ENCODE results near the gene SPINT2. TPM values are rescaled to one million over a fixed set of nuclear protein-coding genes. Genes with fewer than 3 reads are reported as not detected.
A peak's percentile ranks its signal among the peaks of the same experiment; 100 is the strongest.
"Not testable (repeated sequence)": the region's sequence is repeated elsewhere in the genome, so short reads cannot be mapped to it uniquely, and the experiment has no call there.

The SPINT2 gene
- total RNA-seq, 4 donors from 2014 or later, result 396 to 1,376 (median 946) TPM

DNA sequence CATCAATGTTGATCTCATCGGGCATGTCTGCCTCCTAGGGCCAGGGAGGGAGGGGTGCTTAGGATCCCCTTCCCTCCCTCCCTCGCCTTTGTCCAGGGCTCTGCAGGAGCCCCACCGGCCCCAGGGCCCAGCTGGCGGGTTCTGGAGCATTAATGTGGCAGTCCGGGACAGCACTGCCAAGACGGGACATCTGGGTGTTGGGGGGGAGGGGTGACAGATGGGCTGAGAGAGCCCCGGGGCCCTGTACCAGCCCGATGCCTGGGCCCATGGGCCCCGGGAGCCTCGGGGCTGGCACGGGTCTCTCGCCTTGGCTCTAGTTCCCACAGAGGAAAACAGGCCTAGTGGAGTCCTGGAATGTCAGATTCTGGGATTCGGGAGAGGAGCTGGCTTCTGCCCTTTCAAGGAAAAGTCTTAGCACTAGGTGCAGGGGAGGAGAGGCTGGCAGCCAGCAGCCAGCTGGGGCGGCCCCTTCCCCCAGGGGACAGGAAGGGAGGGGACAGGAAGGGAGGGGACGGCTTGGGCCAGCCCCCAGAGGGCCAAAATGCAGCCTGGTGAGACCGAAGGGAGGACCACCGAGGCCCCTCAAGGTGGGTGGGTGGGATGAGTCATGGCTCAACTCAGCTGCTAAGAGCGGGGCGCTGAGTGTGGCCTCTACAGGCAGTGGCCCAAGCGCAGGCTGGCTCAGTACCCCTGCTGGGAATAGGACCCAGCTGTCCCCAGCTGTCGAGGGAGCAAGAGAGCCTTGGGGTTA lies 11.3 kb upstream of the SPINT2 start:
- Histone ChIP-seq H3K27ac (peak overlapping the region; percentile 83 to 92 (median 90)), H3K4me1 (peaks cover 25 to 69% (median 35%) of the 10 kb centered on the region in 4 donors), H3K27me3 (peaks cover 24% of the 10 kb centered on the region), H3K9me3 (no peaks in the 10 kb centered on the region), H3K36me3 (no peaks in the 10 kb centered on the region), H3K4me3 (peak overlapping the region in 3 of 4 donors; percentile 11 to 30 (median 21))
- 46% methylated on average over 21 of the region's 21 CpGs; no CpG with 5 or more reads in 1 of the 2 donors for WGBS, 2 donors (ENCODE audit: low coverage in 1 of 2)
- intact Hi-C loops (cut with DNase I; ENCODE audit: low total_unique reads), result no loop called here
- no peak for DNase-seq
- in situ Hi-C loops (cut with MboI; ENCODE audit: low pct_ligation_motif_present in 1 of 4, low pct_unique_long_range_greater_than_20kb in 1 of 4, low sequenced_read_pairs in 3 of 4), result no loop called here
- TF ChIP-seq POLR2AphosphoS5 (IDR thresholded peaks at IDR 0.05), result peak in 2 of 3 donors; percentile 21 to 23
- no peak for TF ChIP-seq POLR2A (IDR thresholded peaks at IDR 0.05)
- TF ChIP-seq EP300 (IDR thresholded peaks at IDR 0.05; ENCODE audit: low read depth), result no peak
- TF ChIP-seq, protein P1, sequence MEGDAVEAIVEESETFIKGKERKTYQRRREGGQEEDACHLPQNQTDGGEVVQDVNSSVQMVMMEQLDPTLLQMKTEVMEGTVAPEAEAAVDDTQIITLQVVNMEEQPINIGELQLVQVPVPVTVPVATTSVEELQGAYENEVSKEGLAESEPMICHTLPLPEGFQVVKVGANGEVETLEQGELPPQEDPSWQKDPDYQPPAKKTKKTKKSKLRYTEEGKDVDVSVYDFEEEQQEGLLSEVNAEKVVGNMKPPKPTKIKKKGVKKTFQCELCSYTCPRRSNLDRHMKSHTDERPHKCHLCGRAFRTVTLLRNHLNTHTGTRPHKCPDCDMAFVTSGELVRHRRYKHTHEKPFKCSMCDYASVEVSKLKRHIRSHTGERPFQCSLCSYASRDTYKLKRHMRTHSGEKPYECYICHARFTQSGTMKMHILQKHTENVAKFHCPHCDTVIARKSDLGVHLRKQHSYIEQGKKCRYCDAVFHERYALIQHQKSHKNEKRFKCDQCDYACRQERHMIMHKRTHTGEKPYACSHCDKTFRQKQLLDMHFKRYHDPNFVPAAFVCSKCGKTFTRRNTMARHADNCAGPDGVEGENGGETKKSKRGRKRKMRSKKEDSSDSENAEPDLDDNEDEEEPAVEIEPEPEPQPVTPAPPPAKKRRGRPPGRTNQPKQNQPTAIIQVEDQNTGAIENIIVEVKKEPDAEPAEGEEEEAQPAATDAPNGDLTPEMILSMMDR (IDR thresholded peaks at IDR 0.05), result no peak

- intact Hi-C loops (cut with DNase I; ENCODE audit: low total_unique reads) (loop anchor here (2.0 kb wide), 1 partner anchor 67 kb away; no protein-coding TSS in a partner anchor), in situ Hi-C loops (cut with MboI; ENCODE audit: low pct_ligation_motif_present in 1 of 4, low pct_unique_long_range_greater_than_20kb in 1 of 4, low sequenced_read_pairs in 3 of 4) (no loop called here)
- Histone ChIP-seq H3K36me3 (no peaks in the 10 kb centered on the region), H3K27ac (peak overlapping the region; percentile 83 to 92 (median 90)), H3K27me3 (peaks cover 24% of the 10 kb centered on the region), H3K4me3 (peak overlapping the region in 3 of 4 donors; percentile 11 to 30 (median 21)), H3K4me1 (peaks cover 25 to 65% (median 32%) of the 10 kb centered on the region in 4 donors), H3K9me3 (no peaks in the 10 kb centered on the region)
- WGBS, 2 donors (ENCODE audit: low coverage in 1 of 2), result 72% methylated on average over 3 of the region's 5 CpGs; no CpG with 5 or more reads in 1 of the 2 donors
- no peak for TF ChIP-seq POLR2AphosphoS5 (IDR thresholded peaks at IDR 0.05)
- no peak for TF ChIP-seq POLR2A (IDR thresholded peaks at IDR 0.05)
- no peak for TF ChIP-seq EP300 (IDR thresholded peaks at IDR 0.05; ENCODE audit: low read depth)
- TF ChIP-seq, protein P1 (IDR thresholded peaks at IDR 0.05), result no peak
- no peak for DNase-seq
These were observed 10.6 kb upstream of the SPINT2 start for GRCh38 chr19:38253788-38254187.

DNA sequence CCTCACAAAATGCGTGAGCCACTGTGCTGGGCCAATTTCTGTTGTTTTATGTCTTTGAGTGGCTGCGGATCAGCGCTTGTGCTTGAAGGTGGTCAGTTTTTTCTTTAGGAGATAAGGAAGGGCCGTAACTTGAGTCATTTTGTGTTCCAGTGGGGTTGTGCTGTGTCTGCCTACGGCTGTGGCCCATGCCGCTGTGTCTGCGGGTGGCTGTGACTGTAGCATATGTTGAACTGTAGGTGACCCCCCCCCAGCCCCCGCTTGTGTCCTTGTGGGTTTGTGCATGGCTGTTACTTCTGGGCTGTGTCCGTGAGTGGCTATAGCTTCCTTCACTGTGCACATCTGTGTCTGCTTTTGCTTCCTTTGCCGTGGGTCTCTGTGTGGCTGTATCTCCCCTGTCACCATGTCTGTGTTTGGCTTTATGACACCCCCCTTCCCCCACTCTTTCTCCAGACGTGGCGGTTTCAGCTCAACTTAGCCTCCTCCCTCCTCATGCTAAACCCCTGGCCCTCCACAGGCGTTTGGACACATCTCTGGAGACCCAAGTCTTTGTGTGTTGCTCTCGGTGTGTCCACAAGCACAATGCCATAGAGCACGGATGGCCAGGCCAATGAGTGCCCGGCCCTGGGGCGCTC lies 8.9 kb upstream of the SPINT2 start:
- peak overlapping the region; percentile 44 to 65 (median 52) for H3K4me3 ChIP-seq
- H3K4me1 ChIP-seq, result peaks cover 22 to 60% (median 27%) of the 10 kb centered on the region in 4 donors
- in situ Hi-C loops (cut with MboI; ENCODE audit: low pct_ligation_motif_present in 1 of 4, low pct_unique_long_range_greater_than_20kb in 1 of 4, low sequenced_read_pairs in 3 of 4) (no loop called here), intact Hi-C loops (cut with DNase I; ENCODE audit: low total_unique reads) (loop anchor here (2.0 kb wide), 1 partner anchor 65 kb away; no protein-coding TSS in a partner anchor)
- H3K27ac ChIP-seq, result peak overlapping the region; percentile 83 to 92 (median 90)
- H3K27me3 ChIP-seq, result peaks cover 24% of the 10 kb centered on the region
- no peak for TF ChIP-seq EP300 (IDR thresholded peaks at IDR 0.05; ENCODE audit: low read depth)
- TF ChIP-seq, protein P1 (IDR thresholded peaks at IDR 0.05), result no peak
- no peak for TF ChIP-seq POLR2A (IDR thresholded peaks at IDR 0.05)
- no peak for TF ChIP-seq POLR2AphosphoS5 (IDR thresholded peaks at IDR 0.05)
- no peaks in the 10 kb centered on the region for H3K36me3 ChIP-seq
- no peak for DNase-seq
- WGBS, 2 donors (ENCODE audit: low coverage in 1 of 2), result 20 to 56% methylated on average over 2 to 17 of the region's 17 CpGs
- no peaks in the 10 kb centered on the region for H3K9me3 ChIP-seq

DNA sequence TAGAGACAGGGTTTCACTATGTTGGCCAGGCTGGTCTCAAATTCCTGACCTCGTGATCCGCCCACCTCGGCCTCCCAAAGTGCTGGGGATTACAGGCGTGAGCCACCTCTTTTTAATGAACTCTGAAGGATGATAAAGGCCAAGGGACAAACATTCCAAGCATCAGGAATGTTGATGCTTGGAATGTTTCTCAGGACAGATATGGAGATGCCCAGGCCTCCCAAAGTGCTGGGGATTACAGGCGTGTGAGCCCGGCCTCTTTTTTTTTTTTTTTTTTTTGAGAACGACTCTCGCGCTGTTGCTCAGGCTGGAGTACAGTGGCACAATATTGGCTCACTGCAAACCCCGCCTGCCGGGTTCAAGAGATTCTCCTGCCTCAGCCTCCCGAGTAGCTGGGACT lies 2.4 kb upstream of the SPINT2 start:
- H3K4me3 ChIP-seq; H3K9me3 ChIP-seq; intact Hi-C loops (cut with DNase I; ENCODE audit: low total_unique reads); H3K27me3 ChIP-seq; H3K36me3 ChIP-seq; DNase-seq; H3K27ac ChIP-seq; in situ Hi-C loops (cut with MboI; ENCODE audit: low pct_ligation_motif_present in 1 of 4, low pct_unique_long_range_greater_than_20kb in 1 of 4, low sequenced_read_pairs in 3 of 4): not testable (repeated sequence)
- WGBS, 2 donors (ENCODE audit: low coverage in 1 of 2), result 95 to 96% methylated on average over 3 to 12 of the region's 12 CpGs
- H3K4me1 ChIP-seq, result peaks cover 5 to 32% (median 23%) of the 10 kb centered on the region in 4 donors
